HG02973 (cell line): ENCODE measurements around the gene CENPC.
"Not testable (repeated sequence)": the region's sequence is repeated elsewhere in the genome, so short reads cannot be mapped to it uniquely, and the experiment has no call there.

Experiments
- ATAC-seq: cut with Tn5 transposase; IDR thresholded peaks from one replicate; pipeline ENCODE4 v1.9.1; 2021; ENCODE audit warnings: moderate library complexity; ENCODE audit not compliant: unreplicated experiment

CENPC gene

GRCh38 chr4:67554096-67554495, 8.8 kb upstream of the CENPC start:
- no peak for ATAC-seq

- not testable (repeated sequence) for ATAC-seq
Observed at GRCh38 chr4:67552146-67552792, 7.0 kb upstream of the CENPC start.

DNA sequence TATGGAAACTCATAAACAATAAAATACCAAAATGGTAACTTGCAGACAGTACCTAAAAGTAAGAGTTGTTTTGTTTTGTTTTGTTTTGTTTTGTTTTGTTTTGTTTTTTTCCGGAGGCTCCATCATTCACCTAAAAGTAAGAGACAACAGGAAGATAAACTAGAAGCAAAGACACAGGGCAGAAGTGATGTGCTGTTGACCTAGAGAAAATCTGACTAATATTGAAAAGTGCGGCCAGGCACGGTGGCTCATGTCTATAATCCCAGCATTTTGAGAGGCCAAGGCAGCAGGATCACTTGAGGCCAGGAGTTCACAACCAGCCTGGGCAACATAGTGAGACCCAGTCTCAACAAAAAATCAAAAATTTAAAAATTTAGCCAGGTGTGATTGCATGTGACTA, 5.6 kb upstream of the CENPC start:
- peak; percentile 46 for ATAC-seq

GRCh38 chr4:67550451-67550850, 5.1 kb upstream of the CENPC start:
- ATAC-seq: peak; percentile 23

DNA sequence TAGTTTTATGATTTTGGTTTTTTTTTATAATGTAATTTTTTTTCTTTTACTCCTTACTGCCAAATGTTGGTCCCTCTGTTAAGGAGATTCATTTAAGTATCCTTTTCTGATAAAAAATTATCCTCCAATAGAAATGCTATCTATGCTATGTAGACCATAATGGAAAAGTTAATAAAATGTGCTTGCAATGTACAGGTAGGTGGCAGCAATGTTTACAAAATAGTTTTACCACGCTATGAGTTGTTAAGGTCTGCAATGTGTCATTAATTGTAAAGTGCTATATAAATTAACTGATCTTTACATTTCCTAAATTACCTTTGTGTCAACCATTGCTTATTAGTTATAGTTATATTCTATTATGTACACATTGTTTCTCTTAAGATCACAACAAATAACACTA, 3.8 kb upstream of the CENPC start:
- peak; percentile 21 for ATAC-seq

GRCh38 chr4:67546971-67547370, 1.7 kb upstream of the CENPC start:
- no peak for ATAC-seq

- no peak for ATAC-seq
Observed at GRCh38 chr4:67546004-67546356, 677 bp upstream of the CENPC start.

- no peak for ATAC-seq
Observed at GRCh38 chr4:67542076-67542475, 3.2 kb downstream of the CENPC start.

DNA sequence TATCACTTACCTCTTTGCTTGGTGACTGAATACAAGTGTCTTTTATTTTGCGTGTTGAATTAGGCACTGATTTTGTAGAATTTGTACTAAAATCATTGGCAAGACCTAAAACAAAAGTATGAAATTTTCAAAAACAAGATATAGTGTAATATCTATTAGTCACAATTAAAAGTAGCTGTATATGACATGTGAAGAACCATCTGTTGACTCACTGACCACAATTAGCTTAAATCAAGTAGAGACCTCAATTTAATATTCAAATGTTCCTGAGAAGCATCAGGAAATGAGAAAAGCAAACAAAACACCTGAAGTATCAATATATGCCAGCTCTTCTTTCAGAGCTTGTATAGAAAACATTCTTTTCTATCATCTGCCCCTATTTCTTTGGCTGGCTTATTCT, 5.5 kb downstream of the CENPC start:
- ATAC-seq: no peak

- no peak for ATAC-seq
Observed at GRCh38 chr4:67535280-67535840, 9.9 kb downstream of the CENPC start.

- no peak for ATAC-seq
Observed at GRCh38 chr4:67533112-67533511, 12.2 kb downstream of the CENPC start.

DNA sequence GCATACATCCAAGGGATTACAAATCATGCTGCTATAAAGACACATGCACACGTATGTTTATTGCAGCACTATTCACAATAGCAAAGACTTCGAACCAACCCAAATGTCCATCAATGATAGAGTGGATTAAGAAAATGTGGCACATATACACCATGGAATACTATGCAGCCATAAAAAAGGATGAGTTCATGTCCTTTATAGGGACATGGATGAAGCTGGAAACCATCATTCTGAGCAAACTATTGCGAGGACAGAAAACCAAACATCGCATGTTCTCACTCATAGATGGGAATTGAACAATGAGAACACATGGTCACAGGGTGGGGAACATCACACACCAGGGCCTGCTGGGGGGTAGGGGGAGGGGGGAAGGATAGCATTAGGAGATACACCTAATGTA, 12.9 kb downstream of the CENPC start:
- not testable (repeated sequence) for ATAC-seq

GRCh38 chr4:67531379-67531962, 13.8 kb downstream of the CENPC start:
- ATAC-seq: no peak

- not testable (repeated sequence) for ATAC-seq
Observed at GRCh38 chr4:67524140-67524539, 21.2 kb downstream of the CENPC start.

DNA sequence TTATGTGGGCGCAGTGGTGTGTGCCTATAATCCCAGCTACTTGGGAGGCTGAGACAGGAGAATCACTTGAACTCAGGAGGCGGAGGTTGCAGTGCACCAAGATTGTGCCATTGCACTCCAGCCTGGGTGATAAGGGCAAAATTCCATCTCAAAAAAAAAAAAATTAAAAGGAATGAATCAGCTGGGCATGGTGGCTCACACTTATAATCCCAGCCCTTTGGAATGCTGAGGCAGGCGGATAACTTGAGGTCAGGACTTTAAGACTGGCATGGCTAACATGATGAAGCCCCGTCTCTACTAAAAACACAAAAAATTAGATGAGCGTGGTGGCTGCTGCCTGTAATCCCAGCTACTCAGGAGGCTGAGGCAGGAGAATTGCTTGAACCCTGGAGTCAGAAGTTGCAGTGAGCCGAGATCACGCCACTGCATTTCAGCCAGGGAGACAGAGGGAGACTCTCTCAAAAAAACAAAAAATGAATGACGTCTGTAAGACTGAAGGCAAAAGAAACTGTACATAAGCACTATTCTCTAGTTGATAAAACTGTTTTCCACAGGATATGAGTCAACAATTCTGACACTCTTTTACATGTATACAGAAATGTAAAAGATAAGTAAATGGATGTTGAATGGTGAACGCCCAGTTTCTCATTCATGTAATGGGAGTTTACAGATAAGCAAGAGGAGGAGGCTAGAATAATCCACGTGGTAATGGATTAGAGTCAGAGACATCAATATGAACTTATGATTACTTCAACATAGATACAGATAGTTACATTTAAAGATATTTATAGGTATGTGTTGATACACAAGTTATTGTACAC, 22.2 kb downstream of the CENPC start:
- ATAC-seq: no peak

GRCh38 chr4:67522230-67522629, 23.1 kb downstream of the CENPC start:
- ATAC-seq: no peak

DNA sequence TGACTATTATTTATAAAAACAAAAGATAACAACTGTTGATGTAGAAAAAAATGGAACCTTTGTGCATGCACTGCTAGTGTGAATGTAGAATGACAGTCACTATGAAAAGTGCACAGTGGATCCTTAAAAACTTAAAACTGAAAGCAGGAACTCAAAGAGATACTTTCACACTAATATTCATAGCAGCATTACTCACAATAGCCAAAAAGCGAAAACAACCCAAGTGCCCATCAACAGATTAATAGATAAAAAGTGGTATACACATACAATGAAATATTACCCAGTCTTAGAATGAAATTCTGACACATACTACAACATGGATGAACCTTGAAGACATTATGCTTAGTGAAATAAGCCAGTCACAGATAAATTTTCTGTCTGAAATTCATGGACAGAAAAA, 23.8 kb downstream of the CENPC start:
- ATAC-seq: peak; percentile 91

DNA sequence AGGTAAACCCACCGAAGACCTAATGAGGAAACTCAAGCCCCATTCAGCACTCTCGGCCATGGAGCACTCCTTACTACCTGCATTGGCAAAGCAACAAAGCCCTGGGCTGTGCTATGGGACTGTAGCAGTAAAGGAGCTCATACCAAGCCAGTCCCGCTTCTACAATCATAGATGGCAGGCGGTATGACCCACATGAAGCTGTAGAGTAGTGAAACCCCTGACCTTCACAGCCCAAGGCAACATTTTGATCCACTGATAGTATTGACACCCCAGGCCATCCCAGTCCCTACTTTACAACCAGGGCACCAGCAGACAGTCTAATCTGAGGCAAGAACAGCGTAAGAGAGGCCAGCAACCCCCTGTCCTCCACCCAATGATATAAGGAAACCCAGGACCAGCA, 25.2 kb downstream of the CENPC start:
- no peak for ATAC-seq

GRCh38 chr4:67512501-67512900, 32.8 kb downstream of the CENPC start:
- no peak for ATAC-seq

GRCh38 chr4:67500373-67500772, 44.9 kb downstream of the CENPC start:
- no peak for ATAC-seq

DNA sequence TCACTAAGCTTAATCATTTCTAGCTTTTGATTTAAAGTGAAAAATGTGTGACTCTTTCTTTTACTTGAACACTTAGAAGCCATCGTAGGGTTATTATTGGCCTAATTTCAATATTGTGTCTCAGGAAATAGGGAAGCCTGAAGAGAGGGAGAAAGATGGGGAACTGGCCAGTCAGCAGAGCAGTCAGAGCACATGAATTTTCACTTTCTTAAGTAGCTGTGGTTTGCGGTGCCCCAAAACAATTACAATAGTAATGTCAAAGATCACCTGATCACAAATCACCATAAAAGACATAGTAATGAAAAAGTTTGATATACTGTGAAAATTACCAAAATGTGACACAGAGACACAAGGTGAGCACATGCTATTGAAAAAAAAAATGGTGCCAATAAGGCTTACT, 45.5 kb downstream of the CENPC start:
- ATAC-seq: no peak
